H1 (cell line): ENCODE results near the gene NT5E. TPM values are rescaled to one million over a fixed set of nuclear protein-coding genes. Genes with fewer than 3 reads are reported as not detected.

Experiments used
- CTCF ChIA-PET: fragments of 300-600 bp; sonication (Branson Sonifier 250); formaldehyde crosslinking; loops from one replicate; lab custom pipeline; 2021; ENCODE audit not compliant: partially characterized antibody; lab: Charles Lee
- POLR2A ChIA-PET: fragments of 300-600 bp; sonication (Branson Sonifier 250); formaldehyde crosslinking; loops from one replicate; lab custom pipeline; 2021; ENCODE audit warnings: inconsistent platforms; ENCODE audit not compliant: partially characterized antibody; lab: Charles Lee
- DNase-seq, 2 experiments: peaks; one replicate each; pipeline versions ENCODE4 v3.0.0 to v3.0.0-alpha.2; 2010 to 2022; ENCODE audit warnings: low spot score in 2 of 2, low read depth in 1 of 2, mixed read lengths in 1 of 2
- FAIRE-seq: peaks from 2 replicates; lab custom pipeline; 2011; peaks lifted over from hg19 to GRCh38; lab: Jason Lieb, UNC
- H2AFZ ChIP-seq: 2 replicates; pipeline ENCODE4 v1.8.1; 2012; ENCODE audit warnings: low read length, inconsistent platforms
- H2AK5ac ChIP-seq: 2 replicates; pipeline ENCODE4 v1.6.1; 2013; ENCODE audit warnings: low read depth, low read length
- H2BK120ac ChIP-seq: replicated peaks from 2 replicates; pipeline ENCODE3; 2013; ENCODE audit warnings: low read depth, low read length, inconsistent platforms
- H2BK12ac ChIP-seq: 2 replicates; pipeline ENCODE4 v1.6.1; 2013; ENCODE audit warnings: low read depth, low read length
- H2BK15ac ChIP-seq: 2 replicates; pipeline ENCODE4 v1.6.1; 2013; ENCODE audit warnings: low read length
- H2BK20ac ChIP-seq: 2 replicates; pipeline ENCODE4 v1.6.1; 2013; ENCODE audit warnings: low read length
- H2BK5ac ChIP-seq: 2 replicates; pipeline ENCODE4 v1.6.1; 2013; ENCODE audit warnings: low read depth, low read length
- H3K14ac ChIP-seq: 2 replicates; pipeline ENCODE4 v1.6.1; 2013; ENCODE audit warnings: inconsistent platforms; ENCODE audit not compliant: insufficient read length
- H3K18ac ChIP-seq: 2 replicates; pipeline ENCODE4 v1.6.1; 2013; ENCODE audit warnings: low read length; ENCODE audit errors: extremely low read depth
- H3K23ac ChIP-seq: 2 replicates; pipeline ENCODE4 v1.6.1; 2013; ENCODE audit warnings: inconsistent platforms; ENCODE audit not compliant: insufficient read length
- H3K23me2 ChIP-seq: 2 replicates; pipeline ENCODE4 v1.6.1; 2013; ENCODE audit warnings: low read depth, low read length
- H3K27ac ChIP-seq: 2 replicates; pipeline ENCODE4 v1.6.1; 2011; ENCODE audit warnings: low read depth, low read length, inconsistent platforms
- H3K27me3 ChIP-seq, 4 experiments: replicated peaks in 1 of 4; 1 replicate in 1 of 4; 2 replicates in 3 of 4; pipeline versions ENCODE4 v1.6.1 to v1.8.1; 2011 to 2013; ENCODE audit warnings: low read length in 3 of 4, mild to moderate bottlenecking in 3 of 4, inconsistent platforms in 2 of 4, mixed read lengths in 2 of 4, moderate library complexity in 1 of 4; ENCODE audit not compliant: control insufficient read depth in 3 of 4, insufficient read depth in 3 of 4; ENCODE audit errors: extremely low read depth in 1 of 4
- H3K36me3 ChIP-seq, 4 experiments: 2 replicates each; pipeline versions ENCODE4 v1.6.1 to v1.8.1; 2011 to 2013; ENCODE audit warnings: mild to moderate bottlenecking in 4 of 4, low read length in 3 of 4, moderate library complexity in 2 of 4, control low read depth in 1 of 4, inconsistent platforms in 1 of 4; ENCODE audit not compliant: insufficient read depth in 4 of 4, control insufficient read depth in 2 of 4
- H3K4ac ChIP-seq: replicated peaks from 2 replicates; pipeline ENCODE3; 2013; ENCODE audit warnings: low read length, low read depth, mixed read lengths, inconsistent platforms; ENCODE audit not compliant: insufficient read length
- H3K4me1 ChIP-seq, 4 experiments: replicated peaks in 1 of 4; 1 replicate in 1 of 4; 2 replicates in 3 of 4; pipeline versions ENCODE4 v1.6.1 to v1.8.1; 2011 to 2013; ENCODE audit warnings: low read length in 3 of 4, inconsistent platforms in 2 of 4, mixed read lengths in 1 of 4; ENCODE audit not compliant: insufficient read depth in 4 of 4, control insufficient read depth in 3 of 4
- H3K4me2 ChIP-seq, 2 experiments: 2 replicates each; pipeline versions ENCODE4 v1.6.1 to v1.8.1; 2011 to 2013; ENCODE audit warnings: low read depth in 2 of 2, low read length in 2 of 2, control low read depth in 1 of 2, inconsistent platforms in 1 of 2, mild to moderate bottlenecking in 1 of 2; ENCODE audit not compliant: insufficient read depth in 1 of 2
- H3K4me3 ChIP-seq, 4 experiments: fragments of 200-600, 300-600 bp in 1 of 4; sonication (generic), shearing (Covaris generic), sonication (Bioruptor Twin) in 1 of 4; 2 replicates each; pipeline versions ENCODE4 v1.5.1 to v1.8.1; 2011 to 2016; ENCODE audit warnings: low read length in 4 of 4, low read depth in 3 of 4, control low read depth in 2 of 4, inconsistent platforms in 2 of 4, mild to moderate bottlenecking in 2 of 4, mixed read lengths in 1 of 4, moderate library complexity in 1 of 4; ENCODE audit not compliant: insufficient read depth in 2 of 4; ENCODE audit errors: extremely low read depth in 1 of 4
- H3K56ac ChIP-seq: replicated peaks from 2 replicates; pipeline ENCODE3; 2013; ENCODE audit warnings: low read depth, mild to moderate bottlenecking, mixed read lengths, low read length, inconsistent platforms; ENCODE audit not compliant: insufficient read length
- H3K79me1 ChIP-seq: 2 replicates; pipeline ENCODE4 v1.6.1; 2013; ENCODE audit warnings: low read depth, low read length, control low read depth
- H3K79me2 ChIP-seq, 2 experiments: 2 replicates each; pipeline versions ENCODE4 v1.6.1 to v1.8.1; 2012 to 2013; ENCODE audit warnings: low read length in 2 of 2, mild to moderate bottlenecking in 2 of 2, inconsistent platforms in 1 of 2; ENCODE audit not compliant: insufficient read depth in 2 of 2, control insufficient read depth in 1 of 2
- H3K9ac ChIP-seq, 4 experiments: replicated peaks in 1 of 4; 1 replicate in 1 of 4; 2 replicates in 3 of 4; pipeline versions ENCODE4 v1.6.1 to v1.8.1; 2011 to 2013; ENCODE audit warnings: low read depth in 3 of 4, low read length in 3 of 4, control low read depth in 2 of 4, mild to moderate bottlenecking in 2 of 4, moderate library complexity in 2 of 4, inconsistent platforms in 1 of 4; ENCODE audit errors: extremely low read depth in 1 of 4
- H3K9me3 ChIP-seq, 2 experiments: 2 replicates each; pipeline versions ENCODE4 v1.6.1 to v1.8.1; 2012 to 2013; ENCODE audit warnings: mild to moderate bottlenecking in 2 of 2, moderate library complexity in 2 of 2, control low read depth in 1 of 2, inconsistent platforms in 1 of 2, low read depth in 1 of 2, low read length in 1 of 2, mixed read lengths in 1 of 2; ENCODE audit not compliant: insufficient read depth in 2 of 2
- H4K20me1 ChIP-seq, 2 experiments: replicated peaks in 1 of 2; 2 replicates each; pipeline versions ENCODE3 to v1.8.1; 2011 to 2013; ENCODE audit warnings: inconsistent platforms in 2 of 2, low read length in 2 of 2, mild to moderate bottlenecking in 1 of 2; ENCODE audit not compliant: insufficient read depth in 2 of 2, control insufficient read depth in 1 of 2
- H4K5ac ChIP-seq: 2 replicates; pipeline ENCODE4 v1.6.1; 2013; ENCODE audit warnings: low read length, low read depth, mixed read lengths, inconsistent platforms; ENCODE audit not compliant: insufficient read length
- H4K8ac ChIP-seq: 2 replicates; pipeline ENCODE4 v1.8.0; 2013; ENCODE audit warnings: mild to moderate bottlenecking, moderate library complexity, low read length, inconsistent platforms; ENCODE audit not compliant: insufficient read depth; ENCODE audit errors: extremely low read depth
- H4K91ac ChIP-seq: replicated peaks from 2 replicates; pipeline ENCODE3; 2013; ENCODE audit warnings: low read length, mixed read lengths, inconsistent platforms; ENCODE audit not compliant: insufficient read length
- CBX5 ChIP-seq: fragments of 300-800, 300-1000 bp; sonication (generic); IDR thresholded peaks from 2 replicates; pipeline ENCODE4 v1.7.1; 2016; ENCODE audit warnings: antibody characterized with exemption, low read length, low read depth
- CEBPB ChIP-seq: IDR thresholded peaks from 2 replicates; pipeline ENCODE4 v1.6.1; 2012; ENCODE audit warnings: low read depth, low read length
- EZH2 ChIP-seq: fragments of 200-600 bp; sonication (generic); IDR thresholded peaks from 2 replicates; pipeline ENCODE4 v1.7.1; 2012; ENCODE audit warnings: low read depth, mild to moderate bottlenecking, moderate library complexity, low read length, inconsistent platforms; ENCODE audit not compliant: severe bottlenecking
- GTF2F1 ChIP-seq: IDR thresholded peaks from 2 replicates; pipeline ENCODE4 v1.6.1; 2012; ENCODE audit warnings: low read depth, low read length, improper control_type of control experiment, borderline replicate concordance
- NANOG ChIP-seq: IDR thresholded peaks from 2 replicates; pipeline ENCODE4 v1.6.1; 2011; ENCODE audit warnings: low read length, low read depth, mild to moderate bottlenecking, inconsistent platforms; ENCODE audit not compliant: insufficient read depth, poor library complexity, severe bottlenecking
- POU5F1 ChIP-seq: IDR thresholded peaks from 2 replicates; pipeline ENCODE4 v1.6.1; 2011; ENCODE audit warnings: low read depth, mild to moderate bottlenecking, low read length, moderate library complexity
- RAD21 ChIP-seq, 2 experiments: IDR thresholded peaks in 1 of 2; conservative IDR thresholded peaks in 1 of 2; 2 replicates each; pipeline ENCODE4 v1.6.1; 2011; ENCODE audit warnings: low read depth in 2 of 2, low read length in 2 of 2, improper control_type of control experiment in 1 of 2, inconsistent platforms in 1 of 2, mild to moderate bottlenecking in 1 of 2, moderate library complexity in 1 of 2
- RBBP5 ChIP-seq: IDR thresholded peaks from 2 replicates; pipeline ENCODE4 v1.7.1; 2012; ENCODE audit warnings: low read depth, mild to moderate bottlenecking, inconsistent platforms, low read length, moderate library complexity, borderline replicate concordance
- RNF2 ChIP-seq: fragments of 200-900, 300-1000 bp; sonication (generic); IDR thresholded peaks from 2 replicates; pipeline ENCODE4 v1.7.1; 2016; ENCODE audit warnings: borderline replicate concordance, low read depth, mild to moderate bottlenecking, antibody characterized with exemption, low read length; ENCODE audit not compliant: poor library complexity, severe bottlenecking; ENCODE audit errors: missing control alignments
- SAP30 ChIP-seq: fragments of 300-600 bp; sonication (generic); IDR thresholded peaks from 2 replicates; pipeline ENCODE4 v1.7.1; 2012; ENCODE audit warnings: low read length, moderate library complexity, mild to moderate bottlenecking, inconsistent platforms; ENCODE audit not compliant: insufficient read depth, insufficient replicate concordance
- SUZ12 ChIP-seq: fragments of 200-600 bp; sonication (generic); IDR thresholded peaks from 2 replicates; pipeline ENCODE4 v1.6.1; 2012; ENCODE audit warnings: mild to moderate bottlenecking, inconsistent platforms, low read length, moderate library complexity, mixed read lengths
- TAF7 ChIP-seq: optimal IDR thresholded peaks from 2 replicates; pipeline ENCODE3; 2011; ENCODE audit warnings: low read depth, mild to moderate bottlenecking, inconsistent platforms, low read length, moderate library complexity, borderline replicate concordance
- WGBS, 2 experiments: shearing (Covaris generic) in 1 of 2; methylation state at CpG; one replicate each; pipeline versions ENCODE4 v1.1.6 to v1.1.7; 2013 to 2015; ENCODE audit warnings: low lambda C conversion rate in 2 of 2, mixed read lengths in 2 of 2, inconsistent platforms in 1 of 2, low coverage in 1 of 2, missing lambda C conversion rate in 1 of 2; ENCODE audit not compliant: insufficient replicate concordance in 2 of 2, insufficient coverage in 1 of 2, insufficient read length in 1 of 2; ENCODE audit errors: extremely low coverage in 1 of 2, missing lambda C conversion rate in 1 of 2; 5-methylcytosine and 5-hydroxymethylcytosine counted together
- polyA plus RNA-seq, 7 experiments: library from polyadenylated mRNA; depleted of rRNA in 3 of 7; stranded (reverse) in 5 of 7; unstranded in 2 of 7; fragments of >200 nt in 5 of 7; fragments of 200-250 nt in 2 of 7; gene quantifications; 1 replicate in 5 of 7; 2 replicates in 1 of 7; 4 replicates in 1 of 7; pipeline versions ENCODE4 v1.2.1 to v1.2.3, GENCODE V29; 2011 to 2013; ENCODE audit warnings: missing spikeins in 2 of 7, mixed read lengths in 2 of 7
- total RNA-seq: library from RNA; stranded (reverse); fragmentation: NEBNext Ultra II Directional; extraction: Animal tissue kit (Norgen Biotek cat#: 25700); gene quantifications from 2 replicates; pipeline ENCODE4 v1.2.1, GENCODE V29; 2021

NT5E gene
- total and polyA plus RNA-seq, 2 of the 8 experiments (the other 6 are each of a cell fraction or from before 2014, with no cell fraction given), result 0.74 to 1.5 TPM

GRCh38 chr6:85436939-85437495, 12.9 kb upstream of the NT5E start:
- Histone ChIP-seq H2BK120ac (no peak overlapping the region), H3K18ac (no peak overlapping the region), H3K79me1 (no peaks in the 10 kb centered on the region), H3K4me3 (no peak overlapping the region), H4K20me1 (no peaks in the 10 kb centered on the region), H3K27ac (no peak overlapping the region), H3K23me2 (no peaks in the 10 kb centered on the region), H2BK5ac (no peak overlapping the region), H3K23ac (no peak overlapping the region), H2BK12ac (no peak overlapping the region), H3K14ac (no peak overlapping the region), H2BK15ac (no peak overlapping the region), H3K9ac (no peak overlapping the region), H2BK20ac (no peak overlapping the region), H3K56ac (no peak overlapping the region), H3K4me2 (no peak overlapping the region), H3K27me3 (no peaks in the 10 kb centered on the region), H3K79me2 (no peaks in the 10 kb centered on the region), H3K4ac (no peak overlapping the region), H4K8ac (no peak overlapping the region), H2AK5ac (no peak overlapping the region), H4K91ac (no peak overlapping the region), H3K9me3 (no peaks in the 10 kb centered on the region), H3K36me3 (no peaks in the 10 kb centered on the region), H4K5ac (no peak overlapping the region), H2AFZ (no peak overlapping the region), H3K4me1 (no peaks in the 10 kb centered on the region)
- 88% methylated on average over 5 of the region's 5 CpGs; no CpG with 5 or more reads in 1 of the 2 experiments for WGBS, 2 experiments
- FAIRE-seq, result no peak
- no peak for DNase-seq
- ChIA-PET POLR2A (no interaction called here), CTCF (interaction anchor here (0.6 kb wide), 1 partner anchor 15 kb away, joined by 3 read pairs; no protein-coding TSS in a partner anchor)
- TF ChIP-seq NANOG (no peak), RNF2 (no peak), RAD21 (IDR thresholded peaks at IDR 0.05 in 1 of 2, conservative IDR thresholded peaks at IDR 0.05 in 1 of 2; ENCODE audit: low read depth in 2 of 2, low read length in 2 of 2) (no peak), CBX5 (no peak), GTF2F1 (no peak), TAF7 (no peak), SUZ12 (no peak), EZH2 (no peak), POU5F1 (no peak), RBBP5 (no peak), SAP30 (no peak), CEBPB (no peak)
